Ovary (tissue), 9 donors: ENCODE measurements around the gene HDAC2. TPM values are rescaled to one million over a fixed set of nuclear protein-coding genes. Genes with fewer than 3 reads are reported as not detected.

Source experiments
- DNase-seq, 5 donors: peaks; one replicate each; pipeline ENCODE4 v3.0.0-alpha.2; 2019 to 2020
- H3K27ac ChIP-seq, 2 donors: fragments of 200-600 bp; one replicate each; pipeline versions ENCODE4 v1.5.1 to v1.8.0; 2019 to 2022
- H3K27me3 ChIP-seq: fragments of 200-600 bp; one replicate; pipeline ENCODE4 v1.8.0; 2022
- H3K36me3 ChIP-seq: fragments of 200-600 bp; sonication (generic); one replicate; pipeline ENCODE4 v1.5.1; 2019
- H3K4me1 ChIP-seq: one replicate; pipeline ENCODE4 v1.8.1; 2013; ENCODE audit warnings: mild to moderate bottlenecking, moderate library complexity; ENCODE audit not compliant: insufficient read depth
- H3K4me3 ChIP-seq: fragments of 200-600 bp; sonication (generic); one replicate; pipeline ENCODE4 v1.5.1; 2017
- H3K9me3 ChIP-seq, 2 donors: fragments of 200-600 bp in 1 of 2; sonication (generic) in 1 of 2; one replicate each; pipeline versions ENCODE4 v1.5.1 to v1.8.1; 2013 to 2019; ENCODE audit warnings: mild to moderate bottlenecking in 1 of 2, moderate library complexity in 1 of 2
- CTCF ChIP-seq, 3 donors: fragments of 450-650 bp in 2 of 3; fragments of 200-600 bp in 1 of 3; IDR thresholded peaks; one replicate each; pipeline versions ENCODE4 v1.5.1 to v1.8.0; 2016 to 2022; ENCODE audit warnings: antibody characterized with exemption in 3 of 3, mild to moderate bottlenecking in 1 of 3
- EP300 ChIP-seq: sonication (generic); formaldehyde crosslinking; IDR thresholded peaks from one replicate; pipeline ENCODE4 v1.6.1; 2017; ENCODE audit warnings: antibody characterized with exemption
- POLR2A ChIP-seq: fragments of 450-650 bp; IDR thresholded peaks from one replicate; pipeline ENCODE4 v1.6.1; 2017; ENCODE audit warnings: antibody characterized with exemption, mild to moderate bottlenecking, moderate library complexity
- WGBS, 3 donors: extraction: QIAGEN DNeasy Blood & Tissue Kit in 1 of 3; methylation state at CpG; one replicate each; pipeline versions ENCODE4 v1.1.5 to v1.1.7; 2013 to 2017; 5-methylcytosine and 5-hydroxymethylcytosine counted together
- intact Hi-C, 4 donors: fragments of 100-400 bp; cut with DNase I; formaldehyde crosslinking; loops; one replicate each; pipeline versions ENCODE4 v1.11.0 to v1.15.1; 2022 to 2023
- polyA plus RNA-seq, 2 donors: library from polyadenylated mRNA; stranded (reverse); fragments of 200-250 nt in 1 of 2; fragments of 350-450 nt in 1 of 2; fragmentation: Illumina TruSeq in 1 of 2; extraction: RNeasy Lipid Tissue Mini Kit (QIAGEN cat#74804) in 1 of 2; gene quantifications; one replicate each; pipeline ENCODE4 v1.2.3, GENCODE V29; 2013 to 2014
- total RNA-seq, 7 donors: library from RNA; depleted of rRNA in 2 of 7; stranded (reverse); fragments of >200 nt in 2 of 7; fragmentation: NEBNext Ultra II Directional in 3 of 7; extraction: Animal tissue kit (Norgen Biotek cat#: 25700) in 3 of 7; gene quantifications; one replicate each; pipeline versions ENCODE4 v1.1.0 to v1.2.4, GENCODE V29; 2016 to 2023
- donor health status: DM: no; HTN: no; CAD: no; lungs with moderate emphysema.
- donor health status: DM: no; HTN: no; CAD: no.
- donor health status: Bipolar disorder and iron deficiency.
- donor health status: DM: yes; HTN: yes; CAD: no.
- donor health status: DM: no; HTN: no; CAD: no.
- donor health status: DM: yes; HTN: yes; CAD: no.

Gene HDAC2
- total and polyA plus RNA-seq, 9 donors, result 58.7 to 100 (median 80.3) TPM

GRCh38 chr6:113925378-113925777, 45.6 kb downstream of the HDAC2 start:
- Histone ChIP-seq H3K4me3 (no peak overlapping the region), H3K27ac (no peak overlapping the region), H3K4me1 (peaks cover 1% of the 10 kb centered on the region), H3K27me3 (no peaks in the 10 kb centered on the region), H3K36me3 (no peaks in the 10 kb centered on the region), H3K9me3 (no peaks in the 10 kb centered on the region)
- no peak for DNase-seq
- intact Hi-C loops, result no loop called here
- WGBS, 3 donors, result 49 to 67% (median 50%) methylated on average over 2 of the region's 2 CpGs
- TF ChIP-seq CTCF (IDR thresholded peaks at IDR 0.05) (no peak), POLR2A (no peak), EP300 (no peak)

- DNase-seq, result no peak
- Histone ChIP-seq H3K4me3 (no peak overlapping the region), H3K9me3 (no peaks in the 10 kb centered on the region), H3K4me1 (peaks cover 1% of the 10 kb centered on the region), H3K27me3 (no peaks in the 10 kb centered on the region), H3K36me3 (no peaks in the 10 kb centered on the region), H3K27ac (no peak overlapping the region)
- intact Hi-C loops, result no loop called here
- TF ChIP-seq CTCF (IDR thresholded peaks at IDR 0.05), result no peak
- TF ChIP-seq EP300, result no peak
- TF ChIP-seq POLR2A, result no peak
Measured at GRCh38 chr6:113924312-113924723, 46.6 kb downstream of the HDAC2 start.

GRCh38 chr6:113923526-113923925, 47.4 kb downstream of the HDAC2 start:
- Histone ChIP-seq H3K27ac (no peak overlapping the region), H3K4me1 (peaks cover 1% of the 10 kb centered on the region), H3K9me3 (no peaks in the 10 kb centered on the region), H3K4me3 (no peak overlapping the region), H3K27me3 (no peaks in the 10 kb centered on the region), H3K36me3 (no peaks in the 10 kb centered on the region)
- no peak for DNase-seq
- no peak for TF ChIP-seq CTCF (IDR thresholded peaks at IDR 0.05)
- no peak for TF ChIP-seq EP300
- no peak for TF ChIP-seq POLR2A
- intact Hi-C loops, result no loop called here

GRCh38 chr6:113921299-113921904, 49.5 kb downstream of the HDAC2 start:
- Histone ChIP-seq H3K4me1 (peaks cover 1% of the 10 kb centered on the region), H3K36me3 (no peaks in the 10 kb centered on the region), H3K27me3 (no peaks in the 10 kb centered on the region), H3K27ac (no peak overlapping the region), H3K9me3 (no peaks in the 10 kb centered on the region), H3K4me3 (no peak overlapping the region)
- 40 to 64% (median 40%) methylated on average over 4 of the region's 4 CpGs for whole genome bisulfite sequencing, 3 donors
- TF ChIP-seq POLR2A (no peak), EP300 (no peak), CTCF (IDR thresholded peaks at IDR 0.05) (no peak)
- intact Hi-C loops, result no loop called here
- DNase-seq, result no peak
